HEK293 (cell line): ENCODE results near the gene DIP2C.
"Not testable (repeated sequence)": the region's sequence is repeated elsewhere in the genome, so short reads cannot be mapped to it uniquely, and the experiment has no call there.

Source experiments
- OVOL3 ChIP-seq: fragments of 450-650 bp; formaldehyde crosslinking; IDR thresholded peaks from 2 replicates; pipeline ENCODE4 v1.5.1; 2016; ENCODE audit warnings: missing biosample characterization, missing genetic modification characterization
- ZNF660 ChIP-seq: fragments of 450-650 bp; IDR thresholded peaks from 2 replicates; pipeline ENCODE4 v1.5.1; 2018; ENCODE audit warnings: missing biosample characterization, mild to moderate bottlenecking, missing genetic modification characterization

DNA sequence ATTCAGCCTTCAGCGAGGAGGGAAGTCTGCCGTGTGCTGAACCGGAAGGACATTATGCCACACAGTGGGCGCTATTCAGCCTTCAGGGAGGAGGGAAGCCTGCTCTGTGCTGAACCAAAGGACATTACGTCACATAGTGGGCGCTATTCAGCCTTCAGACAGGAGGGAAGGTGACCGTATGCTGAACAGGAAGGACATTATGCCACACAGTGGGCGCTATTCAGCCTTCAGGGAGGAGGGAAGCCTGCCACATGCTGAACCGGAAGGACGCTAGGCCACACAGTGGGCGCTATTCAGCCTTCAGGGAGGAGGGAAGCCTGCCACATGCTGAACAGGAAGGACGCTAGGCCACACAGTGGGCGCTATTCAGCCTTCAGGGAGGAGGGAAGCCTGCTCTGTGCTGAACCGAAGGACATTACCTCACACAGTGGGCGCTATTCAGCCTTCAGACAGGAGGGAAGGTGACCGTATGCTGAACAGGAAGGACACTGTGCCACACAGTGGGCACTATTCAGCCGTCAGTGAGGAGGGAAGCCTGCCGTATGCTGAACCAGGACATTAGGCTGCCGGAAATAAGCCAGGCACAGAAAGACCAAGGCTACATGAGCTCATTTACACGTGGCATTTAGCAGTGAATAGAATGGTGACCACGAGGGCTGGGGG, 294.9 kb downstream of the DIP2C start:
- TF ChIP-seq OVOL3; ZNF660 (tag by site-specific recombination): not testable (repeated sequence)
